Dedifferentiated amniotic fluid mesenchymal stem cell (primary cell): Measurements from ENCODE around the gene BNIP3.

Source experiments
- DNase-seq: peaks from one replicate; pipeline ENCODE4 v3.0.0-alpha.2; 2016; ENCODE audit errors: extremely low spot score

BNIP3 gene

GRCh38 chr10:131949041-131949862 lies 32.5 kb downstream of the BNIP3 start:
- DNase-seq = no peak

- DNase-seq = no peak
Measured at GRCh38 chr10:131948501-131948900, 33.2 kb downstream of the BNIP3 start.

- no peak for DNase-seq
Measured at GRCh38 chr10:131947631-131948347, 33.9 kb downstream of the BNIP3 start.

GRCh38 chr10:131946880-131947279 lies 34.8 kb downstream of the BNIP3 start:
- DNase-seq = no peak

GRCh38 chr10:131946321-131946751 lies 35.4 kb downstream of the BNIP3 start:
- peak; percentile 89 for DNase-seq

GRCh38 chr10:131944976-131945695 lies 36.6 kb downstream of the BNIP3 start:
- DNase-seq = no peak

GRCh38 chr10:131944412-131944811 lies 37.3 kb downstream of the BNIP3 start:
- no peak for DNase-seq

- no peak for DNase-seq
Measured at GRCh38 chr10:131943021-131943814, 38.5 kb downstream of the BNIP3 start.

- DNase-seq = no peak
Measured at GRCh38 chr10:131942455-131942854, 39.3 kb downstream of the BNIP3 start.

- DNase-seq = no peak
Measured at GRCh38 chr10:131938681-131939080, 43.0 kb downstream of the BNIP3 start.

GRCh38 chr10:131937836-131938235 lies 43.9 kb downstream of the BNIP3 start:
- DNase-seq = no peak

GRCh38 chr10:131936736-131937135 lies 45.0 kb downstream of the BNIP3 start:
- DNase-seq = no peak

- DNase-seq = no peak
Measured at GRCh38 chr10:131936294-131936693, 45.4 kb downstream of the BNIP3 start.

- no peak for DNase-seq
Measured at GRCh38 chr10:131935260-131935659, 46.5 kb downstream of the BNIP3 start.

- DNase-seq = no peak
Measured at GRCh38 chr10:131934769-131935168, 47.0 kb downstream of the BNIP3 start.

GRCh38 chr10:131933696-131934086 lies 48.0 kb downstream of the BNIP3 start:
- DNase-seq = no peak

- DNase-seq = no peak
Measured at GRCh38 chr10:131933016-131933695, 48.6 kb downstream of the BNIP3 start.

- no peak for DNase-seq
Measured at GRCh38 chr10:131931981-131932380, 49.7 kb downstream of the BNIP3 start.

GRCh38 chr10:131930586-131931330 lies 51.0 kb downstream of the BNIP3 start:
- DNase-seq = no peak

GRCh38 chr10:131930150-131930549 lies 51.6 kb downstream of the BNIP3 start:
- DNase-seq = no peak
